ENCODE measurements around the gene DIAPH2.

DIAPH2 gene

DNA sequence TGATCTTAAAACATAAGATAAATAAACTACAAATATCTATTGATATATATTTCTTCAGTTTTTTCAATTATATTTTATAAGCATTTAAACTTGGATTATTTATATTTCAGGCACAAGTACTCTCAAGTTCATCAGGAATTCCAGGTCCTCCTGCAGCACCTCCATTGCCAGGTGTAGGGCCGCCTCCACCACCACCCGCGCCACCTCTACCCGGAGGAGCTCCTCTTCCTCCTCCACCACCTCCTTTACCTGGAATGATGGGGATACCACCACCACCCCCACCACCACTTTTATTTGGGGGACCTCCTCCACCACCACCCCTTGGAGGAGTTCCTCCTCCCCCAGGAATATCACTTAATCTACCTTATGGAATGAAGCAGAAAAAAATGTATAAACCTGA lies 273.1 kb downstream of the DIAPH2 start:
- DNase-seq (ENCODE audit: low read depth in 2 of 2), result no peak

DNA sequence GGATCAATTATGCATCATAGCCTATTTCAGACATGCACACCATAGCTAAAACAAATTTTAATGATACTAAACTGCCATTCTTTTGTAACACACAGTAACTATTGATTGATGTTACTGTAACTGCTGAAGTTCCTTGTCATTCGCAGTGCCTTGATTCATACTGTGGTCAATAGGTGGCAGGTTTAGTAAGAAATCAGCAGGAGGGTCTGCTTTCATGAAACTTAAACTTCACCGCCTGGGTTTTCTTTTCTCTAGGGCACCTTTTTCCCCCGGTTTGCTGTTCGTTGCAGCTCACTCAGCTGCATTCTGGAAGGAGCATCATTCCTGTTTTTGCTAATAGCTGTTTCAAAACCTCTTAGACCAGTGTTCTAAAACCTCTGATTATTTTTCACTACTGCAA lies 287.2 kb downstream of the DIAPH2 start:
- DNase-seq (ENCODE audit: low read depth in 2 of 2), result no peak

DNA sequence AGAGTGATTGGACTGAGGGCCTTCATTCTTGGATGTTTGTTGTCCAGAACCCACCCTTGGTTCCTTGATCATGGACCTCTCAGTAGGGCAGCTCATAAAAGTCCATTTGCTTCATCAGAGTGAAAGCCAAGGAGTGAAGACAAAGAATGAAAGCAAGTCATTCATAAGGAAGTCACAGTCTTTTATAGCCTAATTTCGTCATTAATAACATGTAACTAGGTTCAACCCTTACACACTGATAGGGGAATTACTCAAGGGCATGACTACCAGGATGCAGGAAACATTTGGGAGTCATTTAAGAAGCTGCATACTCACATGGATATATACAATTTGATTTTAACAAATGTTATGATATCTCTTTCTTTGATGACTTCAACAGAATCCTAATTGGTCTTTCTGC lies 294.3 kb downstream of the DIAPH2 start:
- DNase-seq (ENCODE audit: low read depth in 2 of 2), result no peak

DNA sequence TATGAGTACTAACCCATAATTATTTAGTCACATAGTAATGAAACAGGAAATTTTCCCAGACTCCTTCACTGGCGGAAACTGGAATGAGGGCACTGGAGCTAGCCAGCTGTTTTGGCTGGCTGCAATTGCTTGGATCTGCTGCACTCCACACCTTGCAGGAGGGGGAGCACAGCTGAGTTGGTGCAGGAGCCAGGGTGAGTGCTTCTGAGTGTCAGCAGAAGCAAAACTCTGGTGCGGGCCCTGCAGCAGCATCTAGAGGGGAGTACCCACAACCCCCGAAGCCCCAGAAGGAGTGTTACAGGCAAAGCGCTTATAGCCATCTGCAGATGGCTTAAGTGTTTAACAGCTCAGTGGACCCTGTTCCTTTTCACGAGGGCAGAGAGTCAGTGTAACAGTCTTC lies 295.1 kb downstream of the DIAPH2 start:
- no peak for DNase-seq (ENCODE audit: low read depth in 2 of 2)

DNA sequence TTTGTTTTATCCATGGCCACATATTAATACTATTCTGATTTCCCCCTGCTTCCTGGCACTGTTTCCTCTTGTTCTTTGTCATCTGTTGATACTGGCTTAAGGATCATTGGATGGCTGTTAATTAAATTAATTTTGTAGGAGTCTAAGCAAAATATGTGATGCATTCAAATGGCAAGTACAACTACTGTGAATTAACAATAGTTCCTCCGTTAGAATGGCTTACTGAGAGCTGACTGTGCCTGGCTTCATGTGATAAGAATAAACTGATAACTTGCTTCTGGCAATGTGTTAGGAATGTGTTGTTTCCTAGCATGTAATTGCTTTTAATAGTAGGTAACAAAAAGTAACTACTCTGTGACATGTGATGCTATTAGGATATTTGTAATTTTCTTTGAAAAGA lies 297.5 kb downstream of the DIAPH2 start:
- no peak for DNase-seq (ENCODE audit: low read depth in 2 of 2)

DNA sequence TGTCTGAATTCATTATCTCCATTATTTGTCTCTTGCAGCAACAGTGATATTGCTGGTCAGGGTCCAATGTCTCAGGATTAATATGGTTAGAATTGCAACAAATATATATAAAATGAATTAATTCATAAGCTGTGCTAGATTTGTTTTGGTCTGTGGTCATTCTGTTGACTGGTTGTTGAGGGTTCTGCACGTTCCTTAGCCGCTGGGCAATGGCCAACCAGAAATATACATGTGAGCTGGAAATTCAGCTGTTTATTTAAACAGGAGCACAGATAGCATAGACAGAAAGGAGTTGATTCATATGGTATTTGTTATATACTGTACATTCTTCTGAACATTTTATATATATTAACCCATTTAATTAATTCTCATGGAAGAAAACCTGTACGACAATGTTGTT lies 299.9 kb downstream of the DIAPH2 start:
- DNase-seq (ENCODE audit: low read depth in 2 of 2), result no peak

DNA sequence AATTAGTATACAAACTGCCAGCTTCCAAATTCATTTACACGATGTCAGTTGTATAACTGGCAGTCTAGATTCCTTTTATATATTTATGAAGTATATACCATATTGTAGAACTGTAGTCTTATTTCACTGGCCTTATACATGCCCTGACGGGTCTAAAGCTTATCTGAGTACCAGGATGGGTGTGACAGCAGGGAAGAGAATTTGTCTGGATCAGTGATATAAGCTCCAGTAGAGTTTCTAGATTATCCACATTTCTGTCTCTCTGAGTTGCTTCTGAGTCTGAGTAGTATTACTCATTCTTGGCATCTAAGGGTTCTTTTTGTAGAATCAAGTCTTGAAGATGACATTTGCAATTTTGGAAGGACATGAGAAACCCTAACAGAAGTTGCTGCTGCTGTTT lies 300.4 kb downstream of the DIAPH2 start:
- no peak for DNase-seq (ENCODE audit: low read depth in 2 of 2)

DNA sequence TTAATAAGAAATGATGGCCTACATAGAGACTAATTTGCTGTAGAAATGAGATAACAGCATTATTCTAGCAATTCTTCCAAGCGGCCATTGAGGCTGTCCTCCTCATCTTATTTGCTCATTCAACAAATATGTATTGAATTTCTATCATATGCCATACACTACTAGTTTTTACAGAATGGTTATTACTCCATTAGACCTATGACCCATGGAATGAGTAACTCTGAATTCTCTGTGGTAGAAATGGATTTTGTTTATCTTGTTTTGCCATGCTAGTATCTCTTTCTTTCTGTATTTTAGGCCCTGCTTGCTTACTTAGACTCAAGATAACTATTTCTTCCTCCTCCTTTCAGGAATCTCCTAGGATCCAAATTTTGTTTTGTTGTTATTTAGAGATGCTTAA lies 302.6 kb downstream of the DIAPH2 start:
- no peak for DNase-seq (ENCODE audit: low read depth in 2 of 2)

DNA sequence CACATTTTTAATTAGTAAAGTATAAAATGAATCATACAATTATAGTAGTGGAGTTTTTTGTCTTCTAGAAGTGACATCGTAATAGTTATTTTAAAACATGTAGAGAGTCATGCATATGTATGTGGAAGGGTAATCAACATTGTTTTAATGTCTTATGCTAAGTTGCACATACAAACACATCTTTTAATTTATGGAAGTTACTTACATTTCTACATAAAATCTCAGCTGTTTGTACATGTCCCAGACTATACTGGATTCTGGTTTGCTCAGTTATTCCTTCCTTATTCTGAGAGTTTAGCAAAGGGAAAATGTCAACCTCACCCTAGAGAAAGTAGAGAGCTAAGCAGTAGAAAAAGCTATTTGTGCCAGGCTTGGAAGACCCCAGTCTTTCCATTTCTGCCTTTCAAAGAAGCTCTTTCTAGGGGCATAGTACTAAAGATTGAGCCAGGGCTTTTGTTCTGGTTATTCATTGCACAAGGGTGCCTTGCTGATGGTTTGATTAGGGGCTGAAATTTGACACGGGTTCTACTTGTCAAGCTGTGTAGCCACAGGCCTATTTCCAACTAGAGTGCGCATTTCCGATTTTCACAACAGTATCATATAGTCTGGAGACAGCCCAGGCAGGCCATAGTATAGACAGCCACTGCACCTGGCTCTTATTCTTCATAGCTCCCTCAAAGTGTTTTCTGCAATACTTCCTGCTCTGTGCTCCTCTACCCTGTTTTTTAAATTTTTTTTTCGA lies 305.4 kb downstream of the DIAPH2 start:
- no peak for DNase-seq (ENCODE audit: low read depth in 2 of 2)

DNA sequence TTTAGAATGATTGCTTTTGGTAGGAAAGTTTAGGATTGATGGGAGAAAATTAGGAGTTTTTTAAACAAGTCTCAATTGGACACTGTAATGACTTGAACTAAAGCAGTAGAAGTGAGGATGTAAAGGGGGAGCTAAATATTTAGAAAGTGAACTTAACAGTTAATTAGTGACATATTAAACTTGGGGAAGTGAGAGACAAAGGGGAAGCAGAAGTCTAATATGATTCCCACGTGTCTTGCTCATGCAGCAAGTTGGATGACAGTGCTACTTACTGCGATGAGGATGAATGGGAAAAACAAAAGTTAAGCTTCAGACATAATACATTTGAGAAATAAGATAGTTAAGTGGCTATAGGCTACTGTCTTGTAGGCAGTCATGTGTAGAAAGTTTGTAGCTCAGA lies 309.5 kb downstream of the DIAPH2 start:
- DNase-seq (ENCODE audit: low read depth in 2 of 2), result no peak

DNA sequence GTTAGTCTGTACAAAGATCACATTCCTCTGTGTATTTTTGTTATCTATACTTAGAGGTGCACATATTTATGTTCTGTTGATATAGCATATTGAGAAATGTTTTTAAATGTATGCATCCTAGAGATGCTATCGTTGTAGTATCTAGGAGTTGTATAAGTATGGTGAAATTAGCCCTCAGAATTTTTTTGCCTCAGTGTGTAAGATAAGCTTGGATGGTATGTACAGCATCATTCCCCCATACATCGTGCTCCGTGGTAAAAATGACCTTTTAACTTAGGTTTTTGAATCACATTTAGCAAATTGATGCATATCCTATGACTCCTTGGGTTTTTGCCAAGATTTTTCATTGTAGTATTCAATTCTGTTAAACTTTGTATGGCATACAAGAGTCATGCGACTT lies 312.6 kb downstream of the DIAPH2 start:
- DNase-seq (ENCODE audit: low read depth in 2 of 2), result no peak

DNA sequence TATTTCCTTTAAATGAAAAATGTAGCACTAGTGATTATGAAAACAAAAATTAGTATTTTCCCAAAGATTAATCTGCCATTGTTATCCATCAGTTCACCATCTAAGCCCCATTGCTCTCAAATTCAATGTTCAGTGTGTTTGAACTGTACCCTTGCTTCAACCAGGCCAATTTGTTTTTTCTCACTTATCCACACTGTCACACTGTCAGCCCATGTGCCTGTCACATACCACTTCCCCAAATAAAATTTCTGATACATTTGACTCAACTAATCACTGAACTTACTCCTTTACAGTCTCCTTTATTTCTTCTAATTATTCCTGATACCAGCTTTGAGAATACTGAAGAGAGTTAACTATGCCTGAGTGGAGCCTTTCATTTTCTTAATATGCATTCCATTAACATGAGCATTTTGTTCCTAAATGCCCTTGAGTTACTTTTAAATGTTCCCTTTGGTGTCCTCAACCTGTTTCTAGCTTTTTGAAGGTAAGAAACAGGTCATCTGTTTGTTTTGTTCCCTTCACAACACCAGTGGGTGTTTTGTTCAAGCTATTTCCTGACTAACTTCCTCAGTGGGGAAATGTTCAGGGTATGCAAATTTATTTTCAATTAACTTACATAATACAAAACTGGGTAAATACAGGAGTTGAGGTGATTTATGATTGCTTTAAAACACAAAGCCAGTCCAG lies 316.2 kb downstream of the DIAPH2 start:
- no peak for DNase-seq (ENCODE audit: low read depth in 2 of 2)

DNA sequence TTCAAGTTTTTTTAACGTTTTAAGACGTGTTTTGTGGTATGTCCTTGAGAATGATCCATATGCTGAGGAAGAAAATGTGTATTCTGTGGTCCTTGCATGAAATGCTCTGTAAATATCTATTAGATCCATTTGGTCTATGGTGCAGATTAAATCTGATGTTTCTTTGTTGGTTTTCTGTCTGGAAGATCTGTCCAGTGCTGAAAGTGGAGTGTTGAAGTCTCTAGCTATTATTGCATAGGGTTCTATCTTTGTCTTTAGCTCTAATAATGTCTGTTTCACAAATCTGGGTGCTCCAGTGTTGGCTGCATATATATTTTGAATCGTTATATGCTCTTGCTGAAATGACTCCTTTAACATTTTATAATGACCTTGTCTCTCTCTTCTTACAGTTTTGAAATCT lies 321.5 kb downstream of the DIAPH2 start:
- no peak for DNase-seq (ENCODE audit: low read depth in 2 of 2)

DNA sequence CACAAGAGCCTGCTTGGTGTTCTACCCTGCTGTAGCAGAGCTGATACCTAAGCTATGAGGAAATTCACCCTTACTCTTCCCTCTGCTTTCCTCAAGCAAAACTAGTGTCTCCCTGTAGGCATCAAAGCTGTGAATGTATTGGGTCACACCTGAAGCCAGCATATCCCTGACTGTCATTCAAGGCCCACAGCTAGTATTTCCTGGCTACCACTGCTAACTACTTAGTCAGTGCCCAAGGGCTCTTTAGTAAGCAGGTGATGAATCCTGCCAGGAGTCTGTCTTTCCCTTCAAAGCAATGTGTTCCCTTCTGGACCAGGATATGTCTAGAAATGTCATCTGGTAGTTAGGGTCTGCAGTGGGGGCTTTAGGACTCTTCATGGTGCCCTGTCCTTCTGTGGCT lies 324.7 kb downstream of the DIAPH2 start:
- no peak for DNase-seq (ENCODE audit: low read depth in 2 of 2)

DNA sequence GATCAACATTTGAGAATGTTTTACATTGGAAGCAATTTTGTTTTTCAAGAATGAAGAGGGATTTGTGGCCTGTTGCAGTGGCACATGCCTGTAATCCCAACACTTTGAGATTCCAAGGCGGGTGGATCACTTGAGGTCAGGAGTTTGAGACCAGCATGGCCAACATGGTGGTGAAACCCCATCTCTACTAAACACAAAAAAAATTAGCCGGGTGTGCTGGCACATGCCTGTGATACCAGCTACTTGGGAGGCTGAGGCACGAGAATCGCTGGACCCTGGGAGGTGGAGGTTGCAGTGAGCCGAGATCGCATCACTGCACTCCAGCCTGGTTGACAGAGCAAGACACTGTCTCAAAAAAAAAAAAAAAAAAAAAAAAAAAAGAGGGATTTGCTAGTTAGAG lies 326.9 kb downstream of the DIAPH2 start:
- DNase-seq (ENCODE audit: low read depth in 2 of 2), result no peak

DNA sequence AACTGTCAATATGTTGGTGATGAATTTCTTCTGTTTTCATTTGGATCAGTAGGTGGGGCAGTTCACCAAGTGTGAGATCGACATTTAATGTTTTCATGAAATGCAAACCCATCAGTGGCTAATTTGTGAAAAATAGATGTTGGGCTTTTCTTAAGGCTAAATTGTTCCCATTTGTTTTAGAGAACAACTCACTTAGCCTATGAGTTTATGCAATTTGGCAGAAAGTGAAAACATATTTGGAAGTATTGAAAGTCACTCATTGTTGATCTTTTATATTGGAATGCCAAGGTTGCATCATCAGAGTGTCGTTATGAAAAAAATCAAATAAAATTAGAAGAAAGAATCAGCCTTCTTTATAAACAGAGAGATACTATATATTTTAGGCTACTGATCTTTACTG lies 331.5 kb downstream of the DIAPH2 start:
- DNase-seq (ENCODE audit: low read depth in 2 of 2), result no peak

DNA sequence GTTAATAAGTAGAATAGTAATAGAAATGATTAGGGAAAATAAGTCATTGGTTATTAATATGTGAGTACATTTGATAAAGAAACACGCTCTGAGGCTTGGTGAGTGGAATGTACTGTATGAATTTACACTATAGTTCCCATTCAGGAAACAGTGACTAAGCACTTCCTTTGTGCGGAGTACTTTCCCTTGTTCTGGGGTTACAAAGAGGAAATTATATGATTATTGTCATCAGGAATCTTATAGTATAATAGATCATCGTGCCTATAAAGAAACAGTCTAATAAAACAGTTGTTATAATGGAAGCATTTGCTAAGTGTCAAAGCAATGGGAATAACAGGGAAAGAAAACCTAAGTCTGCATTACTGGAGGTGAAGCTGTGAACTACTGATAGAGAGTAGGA lies 337.0 kb downstream of the DIAPH2 start:
- no peak for DNase-seq (ENCODE audit: low read depth in 2 of 2)

DNA sequence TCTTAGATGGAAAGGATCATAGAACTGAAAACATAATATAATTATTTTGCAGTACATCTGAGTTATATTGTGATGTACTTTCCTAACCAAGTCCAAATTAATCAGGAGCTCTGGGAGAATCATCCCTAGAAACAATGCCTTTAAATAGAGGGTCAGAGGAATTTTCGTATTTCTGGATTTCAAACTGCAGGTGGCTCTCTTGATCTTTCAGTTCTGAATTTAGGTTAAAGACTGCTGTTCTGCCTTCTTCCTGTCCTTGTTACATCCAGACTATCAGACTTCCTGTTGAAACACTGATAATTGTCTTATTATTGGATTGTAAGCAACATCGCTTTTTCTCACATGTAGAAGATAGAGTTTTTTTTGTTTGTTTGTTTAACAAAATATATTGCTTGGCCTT lies 341.8 kb downstream of the DIAPH2 start:
- no peak for DNase-seq (ENCODE audit: low read depth in 2 of 2)

DNA sequence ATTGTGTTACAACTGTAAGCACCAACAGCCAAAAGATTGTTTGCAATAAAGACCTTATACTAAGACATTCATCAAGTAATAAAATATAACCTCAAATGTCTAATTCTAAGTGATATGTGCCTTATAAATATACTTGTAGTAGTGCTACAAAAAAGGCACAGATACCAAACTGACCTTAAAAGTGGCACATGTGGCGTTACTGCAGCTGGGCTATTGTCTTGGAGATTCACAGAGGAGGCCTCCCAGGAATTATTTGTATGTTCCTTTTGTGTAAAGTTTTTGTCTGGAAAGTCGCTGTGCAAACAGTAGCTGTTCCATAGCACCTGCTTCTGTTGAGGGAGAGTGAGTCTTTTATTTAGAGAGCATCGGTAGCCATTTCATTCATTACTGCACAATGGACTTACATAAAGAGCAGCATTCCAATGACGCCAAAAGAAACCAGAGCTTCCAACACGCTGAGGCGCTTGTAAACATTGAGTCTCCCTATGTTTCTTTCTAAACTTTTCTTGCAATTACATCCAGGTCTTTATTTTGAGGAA lies 342.8 kb downstream of the DIAPH2 start:
- DNase-seq (ENCODE audit: low read depth in 2 of 2), result no peak

DNA sequence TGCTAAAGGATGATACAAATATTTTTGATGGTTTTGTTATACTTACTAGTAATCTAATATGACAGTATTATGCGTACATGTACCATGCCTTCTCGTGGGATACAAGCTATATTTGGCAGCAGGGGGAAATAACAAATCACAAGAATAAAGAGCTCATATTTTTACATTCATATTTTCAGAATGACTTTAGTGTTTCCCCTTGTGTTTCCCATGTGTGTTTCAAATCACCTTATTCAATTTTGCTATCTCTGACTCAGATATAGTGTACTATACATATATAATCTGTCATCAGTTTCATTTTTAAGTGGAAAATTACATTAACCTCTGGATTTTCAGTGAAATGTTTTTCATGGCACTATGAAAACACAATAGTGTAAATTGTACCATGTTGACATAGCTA lies 345.8 kb downstream of the DIAPH2 start:
- no peak for DNase-seq (ENCODE audit: low read depth in 2 of 2)

DNA sequence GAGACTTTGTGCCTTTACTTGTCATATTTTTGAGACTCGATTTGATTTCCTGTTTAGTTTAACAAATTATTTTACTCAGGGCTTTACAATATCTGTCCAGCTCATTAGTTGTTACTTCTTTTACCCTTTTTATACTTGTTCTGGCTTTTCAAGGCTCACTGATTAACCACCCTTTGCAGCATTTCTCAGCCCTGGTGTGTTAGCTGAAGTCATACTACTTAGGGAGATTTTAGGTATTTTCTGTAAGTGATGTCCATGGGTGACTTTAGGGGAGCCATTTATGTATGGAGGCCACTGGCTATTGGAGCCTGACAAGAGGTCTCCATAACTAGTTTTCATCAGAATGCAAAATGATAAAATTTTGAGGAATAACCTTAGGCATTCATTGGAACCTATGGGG lies 346.3 kb downstream of the DIAPH2 start:
- no peak for DNase-seq (ENCODE audit: low read depth in 2 of 2)

DNA sequence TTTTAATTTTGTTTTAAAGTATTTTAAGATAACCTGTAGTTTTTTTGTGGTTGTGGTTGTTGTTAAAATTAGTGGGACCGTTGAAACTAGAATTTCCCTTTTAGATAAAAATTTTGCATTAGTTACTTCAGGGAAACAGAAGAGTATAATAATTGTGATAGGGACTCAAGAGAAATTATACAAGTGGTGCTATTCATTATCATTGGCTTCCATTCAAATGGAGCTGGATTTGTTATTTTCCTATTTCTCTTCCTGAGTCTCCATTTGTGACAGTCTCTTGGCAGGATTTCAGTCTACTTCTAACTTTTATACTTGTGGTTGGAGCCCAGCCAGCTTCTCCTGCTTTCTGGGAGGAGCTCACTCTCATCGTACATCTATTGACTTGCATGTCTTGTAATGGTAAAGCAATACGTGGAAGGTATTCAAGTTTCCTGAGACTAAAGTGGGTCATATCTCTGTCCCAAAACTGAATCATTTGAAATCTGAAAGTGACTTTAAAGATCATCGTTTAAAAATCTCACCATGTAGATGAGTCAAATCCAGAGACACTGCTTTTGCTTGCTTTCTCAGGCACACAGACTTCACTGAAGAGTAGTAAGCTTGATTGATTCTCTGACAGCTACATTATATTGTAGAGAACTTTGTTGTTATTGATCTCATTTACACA lies 354.9 kb downstream of the DIAPH2 start:
- DNase-seq (ENCODE audit: low read depth in 2 of 2), result no peak

DNA sequence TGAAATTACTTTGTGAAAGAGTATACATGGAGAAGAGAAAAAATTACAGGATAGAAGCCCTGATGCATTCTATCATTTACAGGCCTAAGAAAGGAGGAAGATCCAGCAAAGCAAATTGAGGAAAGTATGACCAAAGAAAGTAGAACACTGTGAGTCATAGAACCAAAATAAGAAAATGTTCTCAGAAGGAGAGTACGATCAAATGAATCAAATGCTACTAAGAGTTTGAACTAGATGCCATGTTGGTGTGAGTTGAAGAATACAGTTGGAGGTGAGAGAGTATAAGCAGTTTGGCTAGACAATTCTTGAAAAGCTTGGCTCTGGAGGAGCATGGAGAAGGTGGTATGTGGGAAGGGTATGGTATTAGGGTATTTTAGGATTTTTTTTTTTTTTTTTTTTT lies 360.8 kb downstream of the DIAPH2 start:
- DNase-seq (ENCODE audit: low read depth in 2 of 2), result no peak

All from stimulated activated CD8-positive, alpha-beta memory T cell treated with anti-CD3 and anti-CD28 coated beads, Interleukin-15, amount 100 ng/mL, for 4 hours (primary cell).